ENCODE data around the gene APBA2. TPM values are rescaled to one million over a fixed set of nuclear protein-coding genes. Genes with fewer than 3 reads are reported as not detected.

The APBA2 gene
- total RNA-seq, 1 donor from 2014 or later = 41.0 TPM

DNA sequence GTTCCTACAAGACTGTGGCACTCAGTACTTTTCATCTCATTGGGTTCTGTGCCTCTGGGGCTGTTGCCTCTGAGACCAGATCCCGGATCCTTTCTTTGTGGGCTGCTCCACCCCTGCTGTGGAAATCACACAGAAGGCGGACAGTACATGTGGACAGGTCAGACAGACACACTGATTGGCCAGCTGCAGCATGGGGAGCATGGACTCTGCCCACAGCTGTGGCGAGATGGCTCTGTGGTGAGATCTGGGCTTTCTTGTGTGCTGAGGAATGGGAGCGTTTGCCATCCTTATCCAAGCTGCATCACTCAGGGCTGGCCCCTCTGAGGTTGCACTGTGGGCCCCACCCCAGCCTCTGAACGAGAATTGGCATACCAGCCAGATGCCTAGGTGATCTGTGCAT is 147.0 kb downstream of the APBA2 start:
- Mint-ChIP-seq H3K36me3 (ENCODE audit: insufficient read depth) (peaks cover 4% of the 10 kb centered on the region), H3K27ac (no peak overlapping the region), H3K27me3 (no peaks in the 10 kb centered on the region), H3K4me1 (ENCODE audit: low read depth) (no peaks in the 10 kb centered on the region), H3K4me3 (ENCODE audit: low read depth) (no peak overlapping the region), H3K9me3 (ENCODE audit: low read depth) (no peaks in the 10 kb centered on the region)
- TF ChIP-seq, protein P1, sequence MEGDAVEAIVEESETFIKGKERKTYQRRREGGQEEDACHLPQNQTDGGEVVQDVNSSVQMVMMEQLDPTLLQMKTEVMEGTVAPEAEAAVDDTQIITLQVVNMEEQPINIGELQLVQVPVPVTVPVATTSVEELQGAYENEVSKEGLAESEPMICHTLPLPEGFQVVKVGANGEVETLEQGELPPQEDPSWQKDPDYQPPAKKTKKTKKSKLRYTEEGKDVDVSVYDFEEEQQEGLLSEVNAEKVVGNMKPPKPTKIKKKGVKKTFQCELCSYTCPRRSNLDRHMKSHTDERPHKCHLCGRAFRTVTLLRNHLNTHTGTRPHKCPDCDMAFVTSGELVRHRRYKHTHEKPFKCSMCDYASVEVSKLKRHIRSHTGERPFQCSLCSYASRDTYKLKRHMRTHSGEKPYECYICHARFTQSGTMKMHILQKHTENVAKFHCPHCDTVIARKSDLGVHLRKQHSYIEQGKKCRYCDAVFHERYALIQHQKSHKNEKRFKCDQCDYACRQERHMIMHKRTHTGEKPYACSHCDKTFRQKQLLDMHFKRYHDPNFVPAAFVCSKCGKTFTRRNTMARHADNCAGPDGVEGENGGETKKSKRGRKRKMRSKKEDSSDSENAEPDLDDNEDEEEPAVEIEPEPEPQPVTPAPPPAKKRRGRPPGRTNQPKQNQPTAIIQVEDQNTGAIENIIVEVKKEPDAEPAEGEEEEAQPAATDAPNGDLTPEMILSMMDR (IDR thresholded peaks at IDR 0.05; ENCODE audit: unreplicated experiment) = no peak
- no peak for DNase-seq (ENCODE audit: low spot score, unreplicated experiment)

DNA sequence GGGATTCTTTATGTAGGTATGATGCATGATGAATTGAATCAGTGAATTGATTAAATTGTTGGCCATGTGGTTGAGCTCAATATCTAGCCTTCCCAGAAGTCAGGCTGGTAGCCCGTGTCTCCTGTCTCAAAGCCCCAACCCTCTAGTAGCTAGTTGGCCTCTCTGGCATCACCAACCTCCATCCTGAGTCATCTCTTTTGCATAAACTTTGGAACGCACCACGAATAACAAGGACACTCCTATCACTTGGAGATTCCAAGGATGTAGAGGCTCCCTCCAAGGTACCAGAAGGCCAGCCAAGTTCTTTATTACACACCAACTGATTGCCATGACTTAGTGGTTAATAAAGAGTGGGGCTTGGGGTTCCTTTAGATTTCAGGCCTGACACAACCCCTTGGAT is 148.4 kb downstream of the APBA2 start:
- DNase-seq (ENCODE audit: low spot score, unreplicated experiment) = no peak
- H3K36me3 Mint-ChIP-seq (ENCODE audit: insufficient read depth) = peaks cover 2% of the 10 kb centered on the region
- H3K27me3 Mint-ChIP-seq = no peaks in the 10 kb centered on the region
- TF ChIP-seq, protein P1 (IDR thresholded peaks at IDR 0.05; ENCODE audit: unreplicated experiment) = no peak
- no peaks in the 10 kb centered on the region for H3K9me3 Mint-ChIP-seq (ENCODE audit: low read depth)
- H3K4me3 Mint-ChIP-seq (ENCODE audit: low read depth) = no peak overlapping the region
- H3K27ac Mint-ChIP-seq = no peak overlapping the region
- no peaks in the 10 kb centered on the region for H3K4me1 Mint-ChIP-seq (ENCODE audit: low read depth)

GRCh38 chr15:29034593-29035335 is 149.0 kb downstream of the APBA2 start:
- TF ChIP-seq, protein P1 (IDR thresholded peaks at IDR 0.05; ENCODE audit: unreplicated experiment) = no peak
- Mint-ChIP-seq H3K36me3 (ENCODE audit: insufficient read depth) (no peaks in the 10 kb centered on the region), H3K4me1 (ENCODE audit: low read depth) (no peaks in the 10 kb centered on the region), H3K4me3 (ENCODE audit: low read depth) (no peak overlapping the region), H3K9me3 (ENCODE audit: low read depth) (no peaks in the 10 kb centered on the region), H3K27ac (no peak overlapping the region), H3K27me3 (no peaks in the 10 kb centered on the region)
- no peak for DNase-seq (ENCODE audit: low spot score, unreplicated experiment)

- Mint-ChIP-seq H3K9me3 (ENCODE audit: low read depth) (no peaks in the 10 kb centered on the region), H3K27me3 (no peaks in the 10 kb centered on the region), H3K36me3 (ENCODE audit: insufficient read depth) (no peaks in the 10 kb centered on the region), H3K4me3 (ENCODE audit: low read depth) (no peak overlapping the region), H3K4me1 (ENCODE audit: low read depth) (no peaks in the 10 kb centered on the region), H3K27ac (no peak overlapping the region)
- TF ChIP-seq, protein P1 (IDR thresholded peaks at IDR 0.05; ENCODE audit: unreplicated experiment) = no peak
- DNase-seq (ENCODE audit: low spot score, unreplicated experiment) = no peak
These were observed 149.8 kb downstream of the APBA2 start for GRCh38 chr15:29035336-29036285.

DNA sequence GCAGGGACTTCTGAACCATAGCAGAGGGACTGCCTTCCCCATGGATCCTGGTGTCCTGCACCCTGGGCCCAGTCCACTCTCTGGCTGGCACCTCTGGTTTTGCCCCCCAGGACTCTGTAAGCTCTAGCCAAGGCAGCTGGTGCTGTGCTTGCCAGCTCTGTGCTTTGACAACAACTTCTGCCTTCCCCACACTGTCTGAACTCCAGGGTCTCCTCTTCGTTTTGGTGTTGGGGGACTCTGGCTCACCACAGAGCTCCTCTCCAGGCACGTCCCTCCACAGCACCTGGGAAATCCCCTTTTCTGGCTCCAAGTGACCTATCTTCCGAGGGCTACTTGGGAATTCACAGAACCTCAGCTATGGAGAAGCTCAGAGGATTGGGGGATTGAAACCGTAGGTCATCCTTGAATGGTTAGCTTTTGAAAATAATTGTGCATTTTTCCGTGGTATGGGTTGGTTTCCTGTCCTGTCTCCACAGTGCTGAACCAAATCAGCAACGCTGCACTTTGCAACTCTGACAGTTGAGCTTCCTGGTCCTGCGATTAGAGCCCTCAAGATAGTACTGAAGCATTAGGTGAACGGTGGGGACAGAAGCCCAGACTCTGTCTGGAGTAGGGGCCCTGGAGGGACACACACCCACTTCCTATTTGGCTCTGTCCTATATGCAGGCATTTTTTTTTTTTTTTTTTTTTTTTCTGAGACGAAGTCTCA is 152.4 kb downstream of the APBA2 start:
- TF ChIP-seq, protein P1 (IDR thresholded peaks at IDR 0.05; ENCODE audit: unreplicated experiment) = no peak
- Mint-ChIP-seq H3K36me3 (ENCODE audit: insufficient read depth) (no peaks in the 10 kb centered on the region), H3K4me1 (ENCODE audit: low read depth) (peaks cover 4% of the 10 kb centered on the region), H3K27me3 (no peaks in the 10 kb centered on the region), H3K27ac (no peak overlapping the region), H3K4me3 (ENCODE audit: low read depth) (no peak overlapping the region), H3K9me3 (ENCODE audit: low read depth) (no peaks in the 10 kb centered on the region)
- no peak for DNase-seq (ENCODE audit: low spot score, unreplicated experiment)

Measured in progenitor cell of endocrine pancreas (in vitro differentiated cells).